NOMO-1 treated with dmso at 0.1 percent for 144 hours (cell line): ENCODE measurements around the gene ACOT4.
A peak's percentile ranks its signal among the peaks of the same experiment; 100 is the strongest.
"Not testable (repeated sequence)": the region's sequence is repeated elsewhere in the genome, so short reads cannot be mapped to it uniquely, and the experiment has no call there.

Source experiments
- DNase-seq: peaks from one replicate; lab custom pipeline; 2025; ENCODE audit not compliant: unreplicated experiment; lab: John Stamatoyannopoulos, UW

The ACOT4 gene

GRCh38 chr14:73591690-73592449 is at the start of gene ACOT4:
Gene ACOT4 (plus strand): TSS chr14:73591873. CDS start chr14:73591960, 87 bp downstream.
- DNase-seq, result peak; percentile 47

GRCh38 chr14:73542961-73543360 is 48.7 kb upstream of the ACOT4 start:
- DNase-seq, result not testable (repeated sequence)

- DNase-seq, result not testable (repeated sequence)
Observed at GRCh38 chr14:73545353-73545752, 46.3 kb upstream of the ACOT4 start.

- DNase-seq, result not testable (repeated sequence)
Observed at GRCh38 chr14:73549097-73549496, 42.6 kb upstream of the ACOT4 start.

- not testable (repeated sequence) for DNase-seq
Observed at GRCh38 chr14:73549889-73550524, 41.7 kb upstream of the ACOT4 start.

- DNase-seq, result no peak
Observed at GRCh38 chr14:73553845-73554244, 37.8 kb upstream of the ACOT4 start.

- not testable (repeated sequence) for DNase-seq
Observed at GRCh38 chr14:73557201-73557600, 34.5 kb upstream of the ACOT4 start.

GRCh38 chr14:73558238-73558637 is 33.4 kb upstream of the ACOT4 start:
- not testable (repeated sequence) for DNase-seq

- not testable (repeated sequence) for DNase-seq
Observed at GRCh38 chr14:73562256-73562655, 29.4 kb upstream of the ACOT4 start.

GRCh38 chr14:73562696-73563095 is 29.0 kb upstream of the ACOT4 start:
- not testable (repeated sequence) for DNase-seq

GRCh38 chr14:73566431-73566830 is 25.2 kb upstream of the ACOT4 start:
- not testable (repeated sequence) for DNase-seq

- DNase-seq, result not testable (repeated sequence)
Observed at GRCh38 chr14:73566935-73567334, 24.7 kb upstream of the ACOT4 start.

- no peak for DNase-seq
Observed at GRCh38 chr14:73567358-73567757, 24.3 kb upstream of the ACOT4 start.

GRCh38 chr14:73567951-73568885 is 23.5 kb upstream of the ACOT4 start:
- no peak for DNase-seq

GRCh38 chr14:73568886-73569184 is 22.8 kb upstream of the ACOT4 start:
- not testable (repeated sequence) for DNase-seq

- DNase-seq, result peak; percentile 65
Observed at GRCh38 chr14:73569185-73569958, 22.3 kb upstream of the ACOT4 start, which contains the start of gene ACOT2. Gene ACOT2 (plus strand): TSS chr14:73569213. CDS start chr14:73569241, 28 bp downstream.

- DNase-seq, result not testable (repeated sequence)
Observed at GRCh38 chr14:73570913-73571312, 20.8 kb upstream of the ACOT4 start.

- not testable (repeated sequence) for DNase-seq
Observed at GRCh38 chr14:73573034-73573433, 18.6 kb upstream of the ACOT4 start.

- not testable (repeated sequence) for DNase-seq
Observed at GRCh38 chr14:73573740-73574139, 17.9 kb upstream of the ACOT4 start.

- not testable (repeated sequence) for DNase-seq
Observed at GRCh38 chr14:73574251-73574650, 17.4 kb upstream of the ACOT4 start.
